Measurements from ENCODE around the gene NEO1.

- TF ChIP-seq CTCF (IDR thresholded peaks at IDR 0.05; ENCODE audit: low read length) (no peak), EZH2 (IDR thresholded peaks at IDR 0.05; ENCODE audit: borderline replicate concordance, low read length) (no peak)
These were observed 301.5 kb downstream of the NEO1 start for GRCh38 chr15:73353734-73354133.

Data from OCI-LY1 (cell line).